GM12892 (cell line): Measurements from ENCODE around the gene ROCK2.

Experiments
- DNase-seq: peaks from one replicate; pipeline ENCODE4 v3.0.0; 2011; ENCODE audit not compliant: insufficient read length
- FAIRE-seq: peaks from 2 replicates; lab custom pipeline; 2011; peaks lifted over from hg19 to GRCh38; lab: Jason Lieb, UNC
- POLR2A ChIP-seq: IDR thresholded peaks from 2 replicates; pipeline ENCODE4 v1.6.1; 2011; ENCODE audit warnings: low read depth, low read length, control low read depth
- POLR2AphosphoS5 ChIP-seq: IDR thresholded peaks from 2 replicates; pipeline ENCODE4 v1.6.1; 2011; ENCODE audit warnings: low read depth, low read length, control low read depth
- TAF1 ChIP-seq: IDR thresholded peaks from 2 replicates; pipeline ENCODE4 v1.6.1; 2011; ENCODE audit warnings: low read depth, mild to moderate bottlenecking, control low read depth, low read length, borderline replicate concordance

Gene ROCK2

DNA sequence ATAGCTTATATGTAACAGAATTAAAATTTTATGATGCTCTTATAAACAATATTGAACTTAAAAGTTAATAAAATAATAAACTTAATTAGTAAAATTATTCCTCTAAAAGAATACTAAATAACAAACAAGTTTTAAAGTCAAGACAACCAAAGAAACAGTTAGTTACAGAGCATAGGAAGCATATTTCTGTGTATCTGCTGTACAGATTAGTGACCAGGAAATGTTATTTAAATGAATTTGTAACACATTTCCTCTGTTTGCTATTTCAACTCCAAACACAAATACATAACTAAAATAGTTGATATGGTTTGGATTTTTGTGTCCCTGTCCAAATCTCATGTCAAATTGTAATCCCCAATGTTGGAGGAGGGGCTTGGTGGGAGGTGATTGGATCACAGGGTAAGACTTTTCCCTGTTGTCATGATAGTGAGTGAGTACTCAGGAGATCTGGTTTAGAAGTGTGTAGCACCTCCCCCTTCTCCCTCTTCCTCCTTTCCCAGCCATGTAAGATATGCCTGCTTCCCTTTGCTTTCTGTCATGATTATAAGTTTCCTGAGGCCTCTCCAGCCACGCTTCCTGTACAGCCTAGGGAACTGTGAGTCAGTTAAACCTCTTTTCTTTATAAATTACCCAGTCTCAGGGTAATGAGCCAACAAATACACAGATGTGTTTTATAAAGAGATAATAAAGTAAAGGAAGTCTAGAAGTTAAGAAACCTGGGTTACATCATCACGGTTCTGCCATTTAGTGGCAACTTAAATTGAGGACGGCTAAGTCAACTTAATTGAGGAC, 51.8 kb downstream of the ROCK2 start:
- TF ChIP-seq TAF1, result no peak
- TF ChIP-seq POLR2A, result no peak
- no peak for TF ChIP-seq POLR2AphosphoS5
- DNase-seq, result no peak

DNA sequence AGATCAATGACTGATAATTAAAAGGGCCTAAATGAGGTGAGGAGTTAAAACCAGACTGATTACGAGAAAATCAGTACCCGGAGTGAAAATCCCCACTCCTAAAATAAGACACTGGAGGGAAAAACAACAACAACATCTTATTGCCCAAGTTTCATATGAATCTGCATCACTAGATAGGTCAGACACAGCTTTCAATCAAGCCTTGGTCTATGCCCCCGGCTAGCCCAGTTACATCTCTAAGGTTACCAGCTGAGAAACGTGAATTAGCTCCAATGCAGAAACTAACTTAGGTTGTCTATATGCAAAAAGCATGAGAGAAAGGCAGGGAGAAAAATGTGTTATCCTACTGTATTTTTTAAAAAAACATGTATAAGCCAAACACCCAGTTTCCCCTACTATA, 53.7 kb downstream of the ROCK2 start:
- no peak for DNase-seq
- FAIRE-seq, result no peak
- no peak for TF ChIP-seq TAF1

More for the DNA sequence above, 51.8 kb downstream of the ROCK2 start:
- no peak for FAIRE-seq

GRCh38 chr2:11290211-11290610, 54.2 kb downstream of the ROCK2 start:
- DNase-seq (no peak), FAIRE-seq (no peak)
- TF ChIP-seq TAF1, result no peak
- no peak for TF ChIP-seq POLR2A
- TF ChIP-seq POLR2AphosphoS5, result no peak

DNA sequence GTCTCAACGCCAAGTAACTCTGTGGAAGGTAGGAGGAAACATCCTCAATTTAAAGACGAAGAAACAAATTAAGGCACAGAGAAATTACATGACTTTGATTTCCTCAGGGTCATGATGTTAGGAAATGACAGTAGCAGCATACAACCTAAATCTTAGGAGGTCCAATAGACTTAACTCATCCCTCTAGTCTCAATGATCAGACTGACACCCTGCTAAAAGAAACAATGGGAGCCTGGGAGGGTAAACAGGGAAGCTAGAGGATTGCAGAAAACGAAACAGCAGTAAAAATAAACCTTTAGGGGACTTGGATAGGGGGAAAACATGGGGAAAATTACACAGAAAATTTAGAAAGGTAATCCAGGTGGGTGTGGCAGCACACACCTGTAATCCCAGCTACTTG, 56.0 kb downstream of the ROCK2 start:
- TF ChIP-seq POLR2AphosphoS5, result no peak
- FAIRE-seq, result no peak
- no peak for DNase-seq

DNA sequence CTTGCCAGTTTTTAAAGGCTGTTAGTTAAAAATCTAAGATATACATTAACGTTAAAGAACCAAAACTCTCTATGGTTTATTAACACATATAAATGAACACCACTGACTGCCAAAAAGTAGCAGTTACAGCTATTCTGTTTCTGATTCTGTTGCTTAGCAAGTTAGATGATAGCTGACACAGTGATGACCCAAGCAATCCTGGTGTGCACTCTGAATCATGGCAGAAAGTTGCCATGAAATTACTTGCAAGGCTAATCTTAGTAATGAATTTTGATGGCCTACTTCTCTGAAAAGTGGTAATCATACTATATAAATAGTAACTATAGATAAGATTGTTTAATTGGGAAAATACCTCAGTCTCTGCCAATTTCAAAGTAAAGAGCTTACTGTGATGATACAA, 57.7 kb downstream of the ROCK2 start:
- FAIRE-seq (no peak), DNase-seq (no peak)
- TF ChIP-seq POLR2A (no peak), POLR2AphosphoS5 (no peak), TAF1 (no peak)

- no peak for FAIRE-seq
These were observed 58.1 kb downstream of the ROCK2 start for GRCh38 chr2:11286323-11286722.

GRCh38 chr2:11285499-11285898, 58.9 kb downstream of the ROCK2 start:
- DNase-seq, result no peak
- TF ChIP-seq POLR2A, result no peak
- no peak for TF ChIP-seq TAF1
- no peak for TF ChIP-seq POLR2AphosphoS5
- FAIRE-seq, result peak; percentile 42

More at GRCh38 chr2:11286323-11286722, 58.1 kb downstream of the ROCK2 start:
- no peak for DNase-seq
- TF ChIP-seq POLR2AphosphoS5, result no peak
- no peak for TF ChIP-seq TAF1
- no peak for TF ChIP-seq POLR2A

DNA sequence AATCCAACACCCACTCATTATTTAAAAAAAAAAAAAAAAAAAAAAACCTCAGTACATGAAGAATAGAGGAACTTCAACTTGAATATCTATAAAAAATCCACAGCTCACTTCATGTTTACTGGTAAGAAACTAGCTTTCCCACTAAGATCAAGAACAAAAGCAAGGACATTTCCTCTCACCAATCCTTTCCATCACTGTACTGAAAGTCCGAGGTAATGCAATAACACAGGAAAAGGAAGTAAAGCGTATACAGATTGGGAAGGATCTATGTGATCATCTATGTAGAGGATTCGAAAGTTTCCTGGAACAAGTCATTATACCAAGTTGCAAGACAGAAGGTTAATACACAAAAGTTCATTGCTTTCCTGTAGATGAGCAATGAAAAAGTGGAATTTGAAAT, 63.2 kb downstream of the ROCK2 start:
- TF ChIP-seq POLR2A (no peak), POLR2AphosphoS5 (no peak), TAF1 (no peak)
- no peak for FAIRE-seq
- DNase-seq, result no peak

DNA sequence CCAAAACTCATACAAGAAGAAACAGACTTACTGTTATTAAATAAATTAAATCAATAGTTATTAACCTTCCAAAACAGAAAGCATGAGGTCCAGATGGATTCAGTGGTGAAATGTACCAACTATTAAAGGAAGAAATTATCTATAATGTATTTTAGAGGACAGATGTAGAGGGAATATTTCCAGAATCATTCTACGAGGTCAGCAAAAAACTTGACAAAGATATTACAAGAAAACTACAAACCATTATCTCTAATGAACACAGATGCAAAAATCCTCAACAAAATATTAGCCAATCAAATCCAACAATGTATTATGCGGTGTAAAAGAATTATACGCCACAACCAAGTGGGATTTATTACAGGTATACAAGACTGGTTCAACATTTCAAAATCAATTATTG, 63.7 kb downstream of the ROCK2 start:
- TF ChIP-seq TAF1, result no peak
- no peak for TF ChIP-seq POLR2A
- no peak for TF ChIP-seq POLR2AphosphoS5
- FAIRE-seq, result no peak
- no peak for DNase-seq

GRCh38 chr2:11279398-11279797, 65.0 kb downstream of the ROCK2 start:
- TF ChIP-seq POLR2A (no peak), POLR2AphosphoS5 (no peak), TAF1 (no peak)
- FAIRE-seq, result no peak
- no peak for DNase-seq

GRCh38 chr2:11278219-11278618, 66.2 kb downstream of the ROCK2 start:
- DNase-seq, result no peak
- FAIRE-seq, result no peak
- TF ChIP-seq POLR2AphosphoS5 (no peak), POLR2A (no peak), TAF1 (no peak)

- TF ChIP-seq POLR2AphosphoS5 (no peak), POLR2A (no peak), TAF1 (no peak)
- FAIRE-seq, result no peak
These were observed 68.5 kb downstream of the ROCK2 start for GRCh38 chr2:11275910-11276309.

More at GRCh38 chr2:11275910-11276309, 68.5 kb downstream of the ROCK2 start:
- DNase-seq, result no peak
